OCI-LY7 (cell line): ENCODE measurements around the gene GNB2. TPM values are rescaled to one million over a fixed set of nuclear protein-coding genes. Genes with fewer than 3 reads are reported as not detected.
A peak's percentile ranks its signal among the peaks of the same experiment; 100 is the strongest.

Experiments
- BruUV-seq: library from RNA; stranded (reverse); fragments of 400-500 nt; replicated peaks from 2 replicates; lab custom pipeline; 2021; lab: Mats Ljungman, UMichigan
- CTCF ChIA-PET: fragments of 300-600 bp; sonication (Branson Sonifier 250); formaldehyde crosslinking; loops from one replicate; lab custom pipeline; 2022; ENCODE audit warnings: antibody characterized with exemption; ENCODE audit not compliant: unreplicated experiment; lab: Charles Lee
- POLR2A ChIA-PET: fragments of 300-600 bp; sonication (Branson Sonifier 250); formaldehyde crosslinking; loops from one replicate; lab custom pipeline; 2022; ENCODE audit warnings: antibody characterized with exemption; lab: Charles Lee
- DNase-seq: peaks from one replicate; pipeline ENCODE4 v3.0.0-alpha.2; 2015; ENCODE audit warnings: low spot score
- H2AFZ ChIP-seq: fragments of 200-600 bp; sonication (generic), shearing (Covaris generic); 2 replicates; pipeline ENCODE4 v1.6.1; 2014; ENCODE audit warnings: mild to moderate bottlenecking, antibody characterized with exemption, low read length, moderate library complexity
- H3K27ac ChIP-seq: fragments of 200-600 bp; sonication (generic); 2 replicates; pipeline ENCODE4 v1.5.1; 2014; ENCODE audit warnings: mixed run types, low read depth, mild to moderate bottlenecking, moderate library complexity, low read length, inconsistent platforms; ENCODE audit not compliant: poor library complexity, severe bottlenecking
- H3K36me3 ChIP-seq: fragments of 200-600 bp; sonication (generic); 2 replicates; pipeline ENCODE4 v1.6.1; 2014; ENCODE audit warnings: mild to moderate bottlenecking, antibody characterized with exemption, low read length, moderate library complexity, mixed read lengths; ENCODE audit not compliant: insufficient read depth
- H3K4me1 ChIP-seq: fragments of 200-600 bp; sonication (generic); 2 replicates; pipeline ENCODE4 v1.5.1; 2014; ENCODE audit warnings: mild to moderate bottlenecking, low read length; ENCODE audit not compliant: insufficient read depth, poor library complexity, severe bottlenecking
- H3K4me2 ChIP-seq: fragments of 200-600 bp; sonication (generic); 2 replicates; pipeline ENCODE4 v1.6.1; 2014; ENCODE audit warnings: mild to moderate bottlenecking, low read length
- H3K4me3 ChIP-seq: fragments of 200-600 bp; sonication (generic); 2 replicates; pipeline ENCODE4 v1.5.1; 2014; ENCODE audit warnings: mild to moderate bottlenecking, low read depth, low read length; ENCODE audit not compliant: poor library complexity, severe bottlenecking
- H3K79me2 ChIP-seq: fragments of 200-600 bp; sonication (generic); 2 replicates; pipeline ENCODE4 v1.6.1; 2016; ENCODE audit warnings: low read depth, mild to moderate bottlenecking, low read length, moderate library complexity, mixed read lengths; ENCODE audit not compliant: insufficient read depth
- H3K9me2 ChIP-seq: fragments of 200-600 bp; sonication (generic); 2 replicates; pipeline ENCODE4 v1.6.1; 2016; ENCODE audit warnings: mild to moderate bottlenecking, low read length, mixed read lengths; ENCODE audit not compliant: insufficient read depth
- H3K9me3 ChIP-seq: fragments of 200-600 bp; sonication (generic); 2 replicates; pipeline ENCODE4 v1.6.1; 2014; ENCODE audit warnings: mild to moderate bottlenecking, mixed run types, low read length, mixed read lengths
- H4K20me1 ChIP-seq: fragments of 200-600 bp; sonication (generic); 2 replicates; pipeline ENCODE4 v1.6.1; 2014; ENCODE audit warnings: mild to moderate bottlenecking, antibody characterized with exemption, low read length, moderate library complexity, mixed read lengths; ENCODE audit not compliant: insufficient read depth
- EZH2phosphoT487 ChIP-seq: fragments of 200-600 bp; sonication (generic); IDR thresholded peaks from 2 replicates; pipeline ENCODE4 v1.6.1; 2018; ENCODE audit warnings: low read depth, borderline replicate concordance, mild to moderate bottlenecking, mixed run types, antibody characterized with exemption, low read length, moderate library complexity, mixed read lengths
- intact Hi-C: fragments of 100-400 bp; cut with micrococcal nuclease; formaldehyde crosslinking; loops from one replicate; pipeline ENCODE4 v1.10.0; 2022; ENCODE audit not compliant: unreplicated experiment
- total RNA-seq, 2 experiments: library from RNA; depleted of rRNA in 1 of 2; stranded (reverse); fragments of >200 nt in 1 of 2; shearing (Covaris generic) in 1 of 2; gene quantifications; 2 replicates each; pipeline ENCODE4 v1.2.3, GENCODE V29; 2014 to 2022
- TF ChIP-seq, protein P1 (sequence below): fragments of 200-600 bp; sonication (generic); conservative IDR thresholded peaks from 2 replicates; pipeline ENCODE4 v1.5.1; 2014; ENCODE audit warnings: mild to moderate bottlenecking, antibody characterized with exemption, low read length, moderate library complexity, mixed read lengths

Gene GNB2
- total RNA-seq, 2 experiments from 2014 or later: 80.4 to 174 TPM

- H3K9me2 ChIP-seq: no peaks in the 10 kb centered on the region
- no peak overlapping the region for H3K4me3 ChIP-seq
- POLR2A ChIA-PET: no interaction called here
- no peaks in the 10 kb centered on the region; the same call in 1 of the 2 replicates for H4K20me1 ChIP-seq
- no peaks in the 10 kb centered on the region for H3K9me3 ChIP-seq
- DNase-seq: no peak
- no peaks in the 10 kb centered on the region for H3K4me1 ChIP-seq
- H3K36me3 ChIP-seq: peaks cover 99% of the 10 kb centered on the region
- no peak overlapping the region for H3K27ac ChIP-seq
- intact Hi-C loops: no loop called here
- no peak overlapping the region for H2AFZ ChIP-seq
- H3K79me2 ChIP-seq: no peaks in the 10 kb centered on the region
- CTCF ChIA-PET: no interaction called here
- no TSS peak for BruUV-seq
- no peak overlapping the region for H3K4me2 ChIP-seq
- no peak for TF ChIP-seq EZH2phosphoT487
- TF ChIP-seq, protein P1, sequence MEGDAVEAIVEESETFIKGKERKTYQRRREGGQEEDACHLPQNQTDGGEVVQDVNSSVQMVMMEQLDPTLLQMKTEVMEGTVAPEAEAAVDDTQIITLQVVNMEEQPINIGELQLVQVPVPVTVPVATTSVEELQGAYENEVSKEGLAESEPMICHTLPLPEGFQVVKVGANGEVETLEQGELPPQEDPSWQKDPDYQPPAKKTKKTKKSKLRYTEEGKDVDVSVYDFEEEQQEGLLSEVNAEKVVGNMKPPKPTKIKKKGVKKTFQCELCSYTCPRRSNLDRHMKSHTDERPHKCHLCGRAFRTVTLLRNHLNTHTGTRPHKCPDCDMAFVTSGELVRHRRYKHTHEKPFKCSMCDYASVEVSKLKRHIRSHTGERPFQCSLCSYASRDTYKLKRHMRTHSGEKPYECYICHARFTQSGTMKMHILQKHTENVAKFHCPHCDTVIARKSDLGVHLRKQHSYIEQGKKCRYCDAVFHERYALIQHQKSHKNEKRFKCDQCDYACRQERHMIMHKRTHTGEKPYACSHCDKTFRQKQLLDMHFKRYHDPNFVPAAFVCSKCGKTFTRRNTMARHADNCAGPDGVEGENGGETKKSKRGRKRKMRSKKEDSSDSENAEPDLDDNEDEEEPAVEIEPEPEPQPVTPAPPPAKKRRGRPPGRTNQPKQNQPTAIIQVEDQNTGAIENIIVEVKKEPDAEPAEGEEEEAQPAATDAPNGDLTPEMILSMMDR: peak; percentile 36; the same call in 1 of the 2 replicates
These were observed 9.6 kb downstream of the GNB2 start for GRCh38 chr7:100682991-100683658.

GRCh38 chr7:100683659-100684533 is 10.4 kb downstream of the GNB2 start:
- Histone ChIP-seq H3K79me2 (peaks cover under 1% of the 10 kb centered on the region; the same call in 1 of the 2 replicates), H3K36me3 (peaks cover 99% of the 10 kb centered on the region), H2AFZ (no peak overlapping the region), H3K4me1 (no peaks in the 10 kb centered on the region), H3K4me2 (no peak overlapping the region), H3K9me2 (no peaks in the 10 kb centered on the region), H3K27ac (no peak overlapping the region), H4K20me1 (no peaks in the 10 kb centered on the region; the same call in 1 of the 2 replicates), H3K4me3 (no peak overlapping the region), H3K9me3 (no peaks in the 10 kb centered on the region)
- TF ChIP-seq EZH2phosphoT487: no peak
- TF ChIP-seq, protein P1: no peak
- no TSS peak for BruUV-seq
- DNase-seq: no peak
- intact Hi-C loops: no loop called here
- POLR2A ChIA-PET: no interaction called here
- CTCF ChIA-PET: no interaction called here
